HepG2 (cell line): Measurements from ENCODE around the gene LRRC3C. TPM values are rescaled to one million over a fixed set of nuclear protein-coding genes. Genes with fewer than 3 reads are reported as not detected.

ENCODE experiments used
- BORCS8-MEF2B ChIP-seq: sonication (generic); formaldehyde crosslinking; IDR thresholded peaks from 2 replicates; pipeline ENCODE4 v1.8.0; 2022; ENCODE audit warnings: mild to moderate bottlenecking, missing genetic modification reagents
- KLF12 ChIP-seq: sonication (generic); formaldehyde crosslinking; IDR thresholded peaks from 2 replicates; pipeline ENCODE4 v1.4.0; 2020; ENCODE audit warnings: missing genetic modification reagents, borderline replicate concordance
- MAFG ChIP-seq: sonication (generic); formaldehyde crosslinking; IDR thresholded peaks from 2 replicates; pipeline ENCODE4 v1.5.1; 2020; ENCODE audit warnings: mild to moderate bottlenecking, missing genetic modification reagents
- MEF2D ChIP-seq: sonication (generic); formaldehyde crosslinking; IDR thresholded peaks from 2 replicates; pipeline ENCODE4 v1.5.1; 2020; ENCODE audit warnings: mild to moderate bottlenecking, missing genetic modification reagents
- NFKB2 ChIP-seq: sonication (generic); formaldehyde crosslinking; IDR thresholded peaks from 2 replicates; pipeline ENCODE4 v1.4.0; 2020; ENCODE audit warnings: missing genetic modification reagents, borderline replicate concordance
- NR1H2 ChIP-seq: sonication (generic); formaldehyde crosslinking; IDR thresholded peaks from 2 replicates; pipeline ENCODE4 v1.8.1; 2022; ENCODE audit warnings: low read depth, missing genetic modification reagents, borderline replicate concordance
- ZFP41 ChIP-seq: sonication (generic); formaldehyde crosslinking; IDR thresholded peaks from 2 replicates; pipeline ENCODE4 v1.4.0; 2020; ENCODE audit warnings: mild to moderate bottlenecking, missing genetic modification reagents, borderline replicate concordance
- ZNF639 ChIP-seq: conservative IDR thresholded peaks from 2 replicates; pipeline ENCODE4 v1.6.1; 2018; ENCODE audit warnings: missing genetic modification reagents
- ZSCAN20 ChIP-seq: sonication (generic); formaldehyde crosslinking; IDR thresholded peaks from 2 replicates; pipeline ENCODE4 v1.4.0; 2020; ENCODE audit warnings: missing genetic modification reagents, mild to moderate bottlenecking, borderline replicate concordance
- polyA plus RNA-seq, 8 experiments: library from polyadenylated mRNA; depleted of rRNA in 3 of 8; stranded (reverse) in 7 of 8; unstranded in 1 of 8; fragments of >200 nt; fragmentation: Illumina TruSeq in 4 of 8; extraction: Trizol in 4 of 8; gene quantifications; 2 replicates each; pipeline versions ENCODE4 v1.2.1 to v1.2.3, GENCODE V29; 2011 to 2016; ENCODE audit warnings: low read depth in 4 of 8, missing spikeins in 1 of 8, mixed read lengths in 1 of 8; ENCODE audit not compliant: insufficient read depth in 1 of 8
- total RNA-seq, 5 experiments: library from RNA; depleted of rRNA; stranded (reverse); fragments of >200 nt; fragmentation: Illumina TruSeq; extraction: Trizol; gene quantifications; 2 replicates each; pipeline ENCODE4 v1.2.3, GENCODE V29; 2016; ENCODE audit warnings: low read depth in 1 of 5
- TF ChIP-seq, protein P1 (sequence below): sonication (generic); formaldehyde crosslinking; IDR thresholded peaks from 2 replicates; pipeline ENCODE4 v1.4.0; 2020; ENCODE audit warnings: missing genetic modification reagents, borderline replicate concordance
- TF ChIP-seq, protein P2 (sequence below): sonication (generic); formaldehyde crosslinking; IDR thresholded peaks from 2 replicates; pipeline ENCODE4 v1.5.0; 2020; ENCODE audit warnings: mild to moderate bottlenecking, missing genetic modification reagents, borderline replicate concordance
- TF ChIP-seq, protein P3 (sequence below): sonication (generic); formaldehyde crosslinking; IDR thresholded peaks from 2 replicates; pipeline ENCODE4 v1.5.0; 2020; ENCODE audit warnings: missing genetic modification reagents, mild to moderate bottlenecking, borderline replicate concordance

LRRC3C gene
- total and polyA plus RNA-seq, 2 of the 13 experiments (the other 11 are each of a cell fraction or from before 2014, with no cell fraction given), result 0.17 TPM; not detected in 1

GRCh38 chr17:39951924-39952679, 24.6 kb downstream of the LRRC3C start (continued):
- no peak for TF ChIP-seq ZNF639 (CRISPR knock-in tag)
- TF ChIP-seq, protein P1, sequence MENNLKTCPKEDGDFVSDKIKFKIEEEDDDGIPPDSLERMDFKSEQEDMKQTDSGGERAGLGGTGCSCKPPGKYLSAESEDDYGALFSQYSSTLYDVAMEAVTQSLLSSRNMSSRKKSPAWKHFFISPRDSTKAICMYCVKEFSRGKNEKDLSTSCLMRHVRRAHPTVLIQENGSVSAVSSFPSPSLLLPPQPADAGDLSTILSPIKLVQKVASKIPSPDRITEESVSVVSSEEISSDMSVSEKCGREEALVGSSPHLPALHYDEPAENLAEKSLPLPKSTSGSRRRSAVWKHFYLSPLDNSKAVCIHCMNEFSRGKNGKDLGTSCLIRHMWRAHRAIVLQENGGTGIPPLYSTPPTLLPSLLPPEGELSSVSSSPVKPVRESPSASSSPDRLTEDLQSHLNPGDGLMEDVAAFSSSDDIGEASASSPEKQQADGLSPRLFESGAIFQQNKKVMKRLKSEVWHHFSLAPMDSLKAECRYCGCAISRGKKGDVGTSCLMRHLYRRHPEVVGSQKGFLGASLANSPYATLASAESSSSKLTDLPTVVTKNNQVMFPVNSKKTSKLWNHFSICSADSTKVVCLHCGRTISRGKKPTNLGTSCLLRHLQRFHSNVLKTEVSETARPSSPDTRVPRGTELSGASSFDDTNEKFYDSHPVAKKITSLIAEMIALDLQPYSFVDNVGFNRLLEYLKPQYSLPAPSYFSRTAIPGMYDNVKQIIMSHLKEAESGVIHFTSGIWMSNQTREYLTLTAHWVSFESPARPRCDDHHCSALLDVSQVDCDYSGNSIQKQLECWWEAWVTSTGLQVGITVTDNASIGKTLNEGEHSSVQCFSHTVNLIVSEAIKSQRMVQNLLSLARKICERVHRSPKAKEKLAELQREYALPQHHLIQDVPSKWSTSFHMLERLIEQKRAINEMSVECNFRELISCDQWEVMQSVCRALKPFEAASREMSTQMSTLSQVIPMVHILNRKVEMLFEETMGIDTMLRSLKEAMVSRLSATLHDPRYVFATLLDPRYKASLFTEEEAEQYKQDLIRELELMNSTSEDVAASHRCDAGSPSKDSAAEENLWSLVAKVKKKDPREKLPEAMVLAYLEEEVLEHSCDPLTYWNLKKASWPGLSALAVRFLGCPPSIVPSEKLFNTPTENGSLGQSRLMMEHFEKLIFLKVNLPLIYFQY, result no peak
- no peak for TF ChIP-seq ZSCAN20 (CRISPR knock-in tag)
- 0 out of 2 replicates have a peak, but pooled peaks have one; percentile 12 for TF ChIP-seq KLF12 (CRISPR knock-in tag)
- no peak for TF ChIP-seq NFKB2 (CRISPR knock-in tag)
- TF ChIP-seq, protein P2, sequence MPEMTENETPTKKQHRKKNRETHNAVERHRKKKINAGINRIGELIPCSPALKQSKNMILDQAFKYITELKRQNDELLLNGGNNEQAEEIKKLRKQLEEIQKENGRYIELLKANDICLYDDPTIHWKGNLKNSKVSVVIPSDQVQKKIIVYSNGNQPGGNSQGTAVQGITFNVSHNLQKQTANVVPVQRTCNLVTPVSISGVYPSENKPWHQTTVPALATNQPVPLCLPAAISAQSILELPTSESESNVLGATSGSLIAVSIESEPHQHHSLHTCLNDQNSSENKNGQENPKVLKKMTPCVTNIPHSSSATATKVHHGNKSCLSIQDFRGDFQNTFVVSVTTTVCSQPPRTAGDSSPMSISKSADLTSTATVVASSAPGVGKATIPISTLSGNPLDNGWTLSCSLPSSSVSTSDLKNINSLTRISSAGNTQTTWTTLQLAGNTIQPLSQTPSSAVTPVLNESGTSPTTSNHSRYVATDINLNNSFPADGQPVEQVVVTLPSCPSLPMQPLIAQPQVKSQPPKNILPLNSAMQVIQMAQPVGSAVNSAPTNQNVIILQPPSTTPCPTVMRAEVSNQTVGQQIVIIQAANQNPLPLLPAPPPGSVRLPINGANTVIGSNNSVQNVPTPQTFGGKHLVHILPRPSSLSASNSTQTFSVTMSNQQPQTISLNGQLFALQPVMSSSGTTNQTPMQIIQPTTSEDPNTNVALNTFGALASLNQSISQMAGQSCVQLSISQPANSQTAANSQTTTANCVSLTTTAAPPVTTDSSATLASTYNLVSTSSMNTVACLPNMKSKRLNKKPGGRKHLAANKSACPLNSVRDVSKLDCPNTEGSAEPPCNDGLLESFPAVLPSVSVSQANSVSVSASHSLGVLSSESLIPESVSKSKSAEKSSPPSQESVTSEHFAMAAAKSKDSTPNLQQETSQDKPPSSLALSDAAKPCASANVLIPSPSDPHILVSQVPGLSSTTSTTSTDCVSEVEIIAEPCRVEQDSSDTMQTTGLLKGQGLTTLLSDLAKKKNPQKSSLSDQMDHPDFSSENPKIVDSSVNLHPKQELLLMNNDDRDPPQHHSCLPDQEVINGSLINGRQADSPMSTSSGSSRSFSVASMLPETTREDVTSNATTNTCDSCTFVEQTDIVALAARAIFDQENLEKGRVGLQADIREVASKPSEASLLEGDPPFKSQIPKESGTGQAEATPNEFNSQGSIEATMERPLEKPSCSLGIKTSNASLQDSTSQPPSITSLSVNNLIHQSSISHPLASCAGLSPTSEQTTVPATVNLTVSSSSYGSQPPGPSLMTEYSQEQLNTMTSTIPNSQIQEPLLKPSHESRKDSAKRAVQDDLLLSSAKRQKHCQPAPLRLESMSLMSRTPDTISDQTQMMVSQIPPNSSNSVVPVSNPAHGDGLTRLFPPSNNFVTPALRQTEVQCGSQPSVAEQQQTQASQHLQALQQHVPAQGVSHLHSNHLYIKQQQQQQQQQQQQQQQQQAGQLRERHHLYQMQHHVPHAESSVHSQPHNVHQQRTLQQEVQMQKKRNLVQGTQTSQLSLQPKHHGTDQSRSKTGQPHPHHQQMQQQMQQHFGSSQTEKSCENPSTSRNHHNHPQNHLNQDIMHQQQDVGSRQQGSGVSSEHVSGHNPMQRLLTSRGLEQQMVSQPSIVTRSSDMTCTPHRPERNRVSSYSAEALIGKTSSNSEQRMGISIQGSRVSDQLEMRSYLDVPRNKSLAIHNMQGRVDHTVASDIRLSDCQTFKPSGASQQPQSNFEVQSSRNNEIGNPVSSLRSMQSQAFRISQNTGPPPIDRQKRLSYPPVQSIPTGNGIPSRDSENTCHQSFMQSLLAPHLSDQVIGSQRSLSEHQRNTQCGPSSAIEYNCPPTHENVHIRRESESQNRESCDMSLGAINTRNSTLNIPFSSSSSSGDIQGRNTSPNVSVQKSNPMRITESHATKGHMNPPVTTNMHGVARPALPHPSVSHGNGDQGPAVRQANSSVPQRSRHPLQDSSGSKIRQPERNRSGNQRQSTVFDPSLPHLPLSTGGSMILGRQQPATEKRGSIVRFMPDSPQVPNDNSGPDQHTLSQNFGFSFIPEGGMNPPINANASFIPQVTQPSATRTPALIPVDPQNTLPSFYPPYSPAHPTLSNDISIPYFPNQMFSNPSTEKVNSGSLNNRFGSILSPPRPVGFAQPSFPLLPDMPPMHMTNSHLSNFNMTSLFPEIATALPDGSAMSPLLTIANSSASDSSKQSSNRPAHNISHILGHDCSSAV (CRISPR knock-in tag), result no peak
- TF ChIP-seq BORCS8-MEF2B (CRISPR knock-in tag), result 0 out of 2 replicates have a peak, but pooled peaks have one; percentile 30
- TF ChIP-seq, protein P3, sequence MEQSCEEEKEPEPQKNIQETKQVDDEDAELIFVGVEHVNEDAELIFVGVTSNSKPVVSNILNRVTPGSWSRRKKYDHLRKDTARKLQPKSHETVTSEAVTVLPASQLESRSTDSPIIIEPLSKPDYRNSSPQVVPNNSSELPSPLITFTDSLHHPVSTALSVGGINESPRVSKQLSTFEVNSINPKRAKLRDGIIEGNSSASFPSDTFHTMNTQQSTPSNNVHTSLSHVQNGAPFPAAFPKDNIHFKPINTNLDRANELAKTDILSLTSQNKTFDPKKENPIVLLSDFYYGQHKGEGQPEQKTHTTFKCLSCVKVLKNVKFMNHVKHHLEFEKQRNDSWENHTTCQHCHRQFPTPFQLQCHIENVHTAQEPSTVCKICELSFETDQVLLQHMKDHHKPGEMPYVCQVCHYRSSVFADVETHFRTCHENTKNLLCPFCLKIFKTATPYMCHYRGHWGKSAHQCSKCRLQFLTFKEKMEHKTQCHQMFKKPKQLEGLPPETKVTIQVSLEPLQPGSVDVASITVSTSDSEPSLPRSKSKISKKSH (CRISPR knock-in tag), result peak; percentile 74; the same call in 1 of the 2 replicates
- TF ChIP-seq MAFG (CRISPR knock-in tag), result no peak
- TF ChIP-seq MEF2D (CRISPR knock-in tag), result no peak
- TF ChIP-seq ZFP41, result 0 out of 2 replicates have a peak, but pooled peaks have one; percentile 60
- TF ChIP-seq NR1H2 (CRISPR knock-in tag), result no peak; the same call in 1 of the 2 replicates
